Upper lobe of right lung (tissue), 1 donor: Measurements from ENCODE around the gene LTA. TPM values are rescaled to one million over a fixed set of nuclear protein-coding genes. Genes with fewer than 3 reads are reported as not detected.

Source experiments
- ATAC-seq: fragments of 200-7000 bp; cut with Tn5 transposase; one replicate; pipeline ENCODE4 v1.9.1; 2020; ENCODE audit warnings: mild to moderate bottlenecking, moderate library complexity
- DNase-seq: peaks from one replicate; pipeline ENCODE4 v3.0.0-alpha.2; 2020
- H3K27ac ChIP-seq: fragments of 200-600 bp; one replicate; pipeline ENCODE4 v1.8.0; 2022
- H3K27me3 ChIP-seq: fragments of 200-600 bp; one replicate; pipeline ENCODE4 v1.8.0; 2022; ENCODE audit warnings: mild to moderate bottlenecking
- H3K36me3 ChIP-seq: fragments of 200-600 bp; one replicate; pipeline ENCODE4 v1.8.0; 2022
- H3K4me1 ChIP-seq: fragments of 200-600 bp; one replicate; pipeline ENCODE4 v1.8.0; 2022
- H3K4me3 ChIP-seq: fragments of 200-600 bp; one replicate; pipeline ENCODE4 v1.8.0; 2022; ENCODE audit warnings: mild to moderate bottlenecking
- H3K9me3 ChIP-seq: fragments of 200-600 bp; one replicate; pipeline ENCODE4 v1.8.0; 2022
- CTCF ChIP-seq: fragments of 200-600 bp; IDR thresholded peaks from one replicate; pipeline ENCODE4 v1.8.0; 2022; ENCODE audit warnings: antibody characterized with exemption
- intact Hi-C: fragments of 100-400 bp; cut with DNase I; formaldehyde crosslinking; loops from one replicate; pipeline ENCODE4 v1.11.0; 2022
- total RNA-seq: library from RNA; stranded (reverse); fragmentation: NEBNext Ultra II Directional; extraction: Animal tissue kit (Norgen Biotek cat#: 25700); gene quantifications from one replicate; pipeline ENCODE4 v1.2.1, GENCODE V29; 2021
- donor health status: DM: no; HTN: yes; CAD: no; lungs with severe emphysema.

LTA gene
- total RNA-seq, 1 donor from 2014 or later = 0.46 TPM

DNA sequence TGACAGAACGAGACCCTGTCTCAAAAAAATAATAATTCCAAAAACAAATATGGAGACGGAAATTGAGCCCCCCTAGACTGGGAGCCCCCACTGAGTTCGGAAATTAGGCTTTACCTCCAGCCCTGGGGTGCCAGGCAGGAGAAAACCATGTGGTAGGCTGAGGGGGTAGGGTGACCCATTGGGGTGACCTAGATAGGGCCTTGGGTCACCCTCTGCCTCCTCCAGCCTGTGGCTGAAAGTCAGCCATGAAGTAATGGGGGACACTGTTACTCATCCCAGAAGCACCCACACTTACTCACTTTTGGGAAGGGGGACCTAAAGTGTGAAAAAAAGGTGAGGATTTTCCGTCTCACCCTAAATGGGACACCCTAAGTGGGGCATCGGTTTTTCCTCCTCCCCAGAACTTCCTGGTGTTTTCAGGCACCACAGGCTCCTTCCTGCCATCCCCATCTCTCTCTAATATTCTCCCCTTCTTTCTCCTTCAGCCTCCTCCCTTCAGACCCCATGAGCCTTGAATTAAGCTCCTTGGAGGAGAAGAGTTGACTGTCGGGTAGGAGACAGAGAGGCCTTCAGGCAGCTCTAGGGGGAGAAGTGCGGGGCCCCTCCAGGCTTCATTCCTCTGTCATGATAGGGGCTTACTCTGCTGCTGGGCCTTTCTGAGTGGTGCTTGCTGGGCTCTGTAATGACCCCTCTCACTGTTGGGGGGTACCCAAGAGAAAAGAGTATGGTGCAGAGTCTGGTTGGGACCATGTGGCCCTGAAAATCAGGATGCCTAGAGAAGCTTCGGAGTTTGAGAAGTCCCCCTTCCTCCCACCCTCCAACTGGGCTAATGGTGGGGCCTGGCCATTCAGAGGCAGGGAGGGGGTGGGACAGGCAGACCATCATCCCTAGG, 7.7 kb downstream of the LTA start:
- Histone ChIP-seq H3K4me1 (peaks cover 7% of the 10 kb centered on the region), H3K36me3 (no peaks in the 10 kb centered on the region), H3K27ac (peak overlapping the region; percentile 17), H3K4me3 (peak overlapping the region; percentile 73), H3K9me3 (no peaks in the 10 kb centered on the region), H3K27me3 (no peaks in the 10 kb centered on the region)
- intact Hi-C loops = no loop called here
- TF ChIP-seq CTCF = no peak
- no peak for ATAC-seq
- no peak for DNase-seq

- H3K9me3 ChIP-seq = no peaks in the 10 kb centered on the region
- no peaks in the 10 kb centered on the region for H3K36me3 ChIP-seq
- H3K27me3 ChIP-seq = no peaks in the 10 kb centered on the region
- peak overlapping the region; percentile 84 for H3K27ac ChIP-seq
- TF ChIP-seq CTCF = no peak
- ATAC-seq = no peak
- H3K4me3 ChIP-seq = peak overlapping the region; percentile 73
- DNase-seq = no peak
- intact Hi-C loops = no loop called here
- H3K4me1 ChIP-seq = peaks cover 7% of the 10 kb centered on the region
Measured at GRCh38 chr6:31580438-31580740, 8.3 kb downstream of the LTA start.

DNA sequence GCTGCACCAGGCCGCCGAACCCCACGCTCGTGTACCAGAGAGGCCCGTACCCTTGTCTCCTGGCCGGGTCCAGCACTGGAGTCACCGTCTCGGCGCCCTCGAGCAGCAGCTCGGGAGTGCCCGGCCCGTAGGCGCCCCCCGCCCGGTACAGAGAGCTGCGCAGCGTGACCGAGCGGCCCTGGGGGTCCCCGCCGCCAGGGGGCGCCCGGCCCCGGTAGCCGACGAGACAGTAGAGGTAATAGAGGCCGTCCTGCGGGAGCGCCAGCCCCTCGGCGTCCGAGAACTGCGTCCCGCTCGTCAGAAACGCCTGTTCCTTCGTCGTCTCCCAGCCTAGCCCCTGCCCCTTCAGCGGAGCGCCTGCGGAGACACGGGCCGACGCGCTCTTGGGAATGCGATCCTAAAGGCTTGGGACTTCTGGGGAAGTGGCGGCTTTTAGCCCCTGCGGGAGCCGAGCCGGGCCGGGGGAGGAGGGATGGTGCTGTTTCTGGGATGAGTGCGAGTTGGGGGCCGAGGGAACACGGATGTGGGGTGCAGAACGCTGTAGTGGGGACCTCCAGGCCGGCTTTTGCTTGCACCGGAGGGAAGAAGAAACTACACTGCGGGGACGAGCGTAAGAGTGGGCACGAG, 8.8 kb downstream of the LTA start:
- H3K27me3 ChIP-seq = no peaks in the 10 kb centered on the region
- DNase-seq (peak; percentile 94), ATAC-seq (peak; percentile 97)
- H3K36me3 ChIP-seq = no peaks in the 10 kb centered on the region
- H3K4me1 ChIP-seq = peaks cover 12% of the 10 kb centered on the region
- intact Hi-C loops = no loop called here
- H3K27ac ChIP-seq = peak overlapping the region; percentile 84
- H3K4me3 ChIP-seq = peak overlapping the region; percentile 73
- H3K9me3 ChIP-seq = no peaks in the 10 kb centered on the region
- TF ChIP-seq CTCF = peak; percentile 99

DNA sequence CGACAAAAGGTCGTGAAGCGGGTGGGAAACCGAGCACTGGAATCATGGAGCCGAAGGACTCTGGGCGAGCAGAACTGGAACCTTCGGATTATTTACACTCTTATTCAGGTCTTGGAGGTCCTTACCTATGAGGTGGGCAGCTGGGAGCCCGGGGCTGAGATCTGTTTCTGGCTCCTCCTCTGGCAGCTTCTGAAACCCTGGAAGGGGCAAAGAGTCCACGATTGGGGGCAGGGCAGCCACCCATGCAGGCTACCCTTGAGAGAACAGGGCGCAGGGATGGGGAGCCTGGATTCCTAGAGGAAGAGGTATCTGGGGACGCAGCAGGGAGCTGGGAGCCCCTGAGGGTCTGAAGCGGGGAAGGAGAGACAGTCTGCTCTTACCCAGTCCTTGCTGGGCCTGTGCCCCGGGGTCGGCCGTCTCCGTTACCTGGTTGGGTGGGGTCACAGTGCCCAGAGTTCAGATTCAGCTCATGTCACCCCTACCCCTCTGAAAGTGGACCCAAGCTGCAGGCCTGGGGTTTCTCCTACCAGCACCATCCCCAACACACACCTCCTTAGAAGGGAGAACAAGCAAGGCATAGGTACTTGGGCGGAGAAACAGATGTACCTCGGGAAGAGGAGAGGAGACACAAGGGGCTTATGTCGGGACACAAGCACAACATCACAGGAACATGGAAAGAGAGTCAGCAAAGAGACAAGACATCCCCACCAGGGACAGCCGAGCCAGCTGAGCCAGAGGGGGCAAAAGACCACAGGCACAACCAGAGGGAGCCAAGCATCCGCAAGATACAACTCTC, 9.5 kb downstream of the LTA start:
- intact Hi-C loops = no loop called here
- no peaks in the 10 kb centered on the region for H3K36me3 ChIP-seq
- peak overlapping the region; percentile 73 for H3K4me3 ChIP-seq
- no peaks in the 10 kb centered on the region for H3K9me3 ChIP-seq
- H3K27me3 ChIP-seq = no peaks in the 10 kb centered on the region
- peak overlapping the region; percentile 84 for H3K27ac ChIP-seq
- H3K4me1 ChIP-seq = peaks cover 12% of the 10 kb centered on the region
- ATAC-seq (no peak), DNase-seq (no peak)
- no peak for TF ChIP-seq CTCF

- TF ChIP-seq CTCF = no peak
- Histone ChIP-seq H3K27ac (peak within 1 kb of the TSS; percentile 84), H3K36me3 (no peaks in the 10 kb centered on the region), H3K9me3 (no peaks in the 10 kb centered on the region), H3K4me1 (peaks cover 12% of the 10 kb centered on the region), H3K27me3 (no peaks in the 10 kb centered on the region), H3K4me3 (peak within 1 kb of the TSS; percentile 73)
- no peak for ATAC-seq
- DNase-seq = no peak
- intact Hi-C loops = no loop called here
Measured at GRCh38 chr6:31582230-31582643, 10.1 kb downstream of the LTA start, which contains the start of gene LTB. Gene LTB, minus strand, starts transcription at chr6:31582424. Its CDS starts 7 bp downstream, at chr6:31582417.
